Lung (tissue), 12 donors: ENCODE measurements around the gene HOXA5. TPM values are rescaled to one million over a fixed set of nuclear protein-coding genes. Genes with fewer than 3 reads are reported as not detected.

Experiments used
- ATAC-seq: fragments of 200-7000 bp; cut with Tn5 transposase; one replicate; pipeline ENCODE4 v1.9.1; 2020; ENCODE audit warnings: moderate number of reproducible peaks; ENCODE audit not compliant: insufficient read depth, low FRiP score
- DNase-seq, 3 donors: peaks; one replicate each; pipeline ENCODE4 v3.0.0-alpha.2; 2013 to 2017
- H3K27ac ChIP-seq, 2 donors: one replicate each; pipeline ENCODE4 v1.5.1; 2013; ENCODE audit warnings: mild to moderate bottlenecking in 2 of 2, moderate library complexity in 2 of 2, control low read depth in 1 of 2, inconsistent platforms in 1 of 2, low read depth in 1 of 2, low read length in 1 of 2
- H3K27me3 ChIP-seq, 3 donors: one replicate each; pipeline ENCODE4 v1.5.1; 2013; ENCODE audit warnings: low read length in 2 of 3; ENCODE audit not compliant: control insufficient read depth in 3 of 3, insufficient read depth in 3 of 3
- H3K36me3 ChIP-seq, 4 donors: one replicate each; pipeline ENCODE4 v1.5.1; 2013; ENCODE audit warnings: low read length in 4 of 4, mild to moderate bottlenecking in 1 of 4, moderate library complexity in 1 of 4; ENCODE audit not compliant: control insufficient read depth in 4 of 4, insufficient read depth in 4 of 4
- H3K4me1 ChIP-seq, 5 donors: one replicate each; pipeline ENCODE4 v1.5.1; 2013; ENCODE audit warnings: low read length in 5 of 5, mild to moderate bottlenecking in 2 of 5, moderate library complexity in 1 of 5; ENCODE audit not compliant: control insufficient read depth in 5 of 5, insufficient read depth in 5 of 5
- H3K4me3 ChIP-seq: one replicate; pipeline ENCODE4 v1.5.1; 2013; ENCODE audit warnings: mild to moderate bottlenecking, control low read depth, moderate library complexity
- H3K9ac ChIP-seq, 2 donors: one replicate each; pipeline ENCODE4 v1.5.1; 2013; ENCODE audit warnings: low read length in 2 of 2, control low read depth in 1 of 2; ENCODE audit not compliant: insufficient read depth in 1 of 2
- H3K9me3 ChIP-seq, 4 donors: one replicate each; pipeline ENCODE4 v1.5.1; 2013; ENCODE audit warnings: low read length in 3 of 4, mild to moderate bottlenecking in 1 of 4, moderate library complexity in 1 of 4; ENCODE audit not compliant: control insufficient read depth in 4 of 4, insufficient read depth in 3 of 4
- WGBS, 2 donors: extraction: QIAGEN DNeasy Blood & Tissue Kit; methylation state at CpG; one replicate each; pipeline ENCODE4 v1.1.7; 2013; 5-methylcytosine and 5-hydroxymethylcytosine counted together
- polyA plus RNA-seq, 2 donors: library from polyadenylated mRNA; stranded (reverse); fragments of 200-250 nt; gene quantifications; one replicate each; pipeline ENCODE4 v1.2.1, GENCODE V29; 2013
- total RNA-seq, 2 donors: library from RNA; depleted of rRNA in 1 of 2; stranded (reverse); fragments of >200 nt in 1 of 2; gene quantifications; one replicate each; pipeline ENCODE4 v1.2.1, GENCODE V29; 2014 to 2021
- TF ChIP-seq, protein P1 (sequence below): IDR thresholded peaks from 2 replicates; pipeline ENCODE4 v1.5.1; 2012; ENCODE audit warnings: mild to moderate bottlenecking; ENCODE audit errors: control extremely low read depth, extremely low read depth
- donor health status: control.
- donor health status: control.
- donor health status: Bipolar disorder and iron deficiency.
- donor health status: healthy.
- donor health status: DM: yes; HTN: yes; CAD: no.

HOXA5 gene
- total and polyA plus RNA-seq, 4 donors = 9.2 to 61.9 (median 15.2) TPM

DNA sequence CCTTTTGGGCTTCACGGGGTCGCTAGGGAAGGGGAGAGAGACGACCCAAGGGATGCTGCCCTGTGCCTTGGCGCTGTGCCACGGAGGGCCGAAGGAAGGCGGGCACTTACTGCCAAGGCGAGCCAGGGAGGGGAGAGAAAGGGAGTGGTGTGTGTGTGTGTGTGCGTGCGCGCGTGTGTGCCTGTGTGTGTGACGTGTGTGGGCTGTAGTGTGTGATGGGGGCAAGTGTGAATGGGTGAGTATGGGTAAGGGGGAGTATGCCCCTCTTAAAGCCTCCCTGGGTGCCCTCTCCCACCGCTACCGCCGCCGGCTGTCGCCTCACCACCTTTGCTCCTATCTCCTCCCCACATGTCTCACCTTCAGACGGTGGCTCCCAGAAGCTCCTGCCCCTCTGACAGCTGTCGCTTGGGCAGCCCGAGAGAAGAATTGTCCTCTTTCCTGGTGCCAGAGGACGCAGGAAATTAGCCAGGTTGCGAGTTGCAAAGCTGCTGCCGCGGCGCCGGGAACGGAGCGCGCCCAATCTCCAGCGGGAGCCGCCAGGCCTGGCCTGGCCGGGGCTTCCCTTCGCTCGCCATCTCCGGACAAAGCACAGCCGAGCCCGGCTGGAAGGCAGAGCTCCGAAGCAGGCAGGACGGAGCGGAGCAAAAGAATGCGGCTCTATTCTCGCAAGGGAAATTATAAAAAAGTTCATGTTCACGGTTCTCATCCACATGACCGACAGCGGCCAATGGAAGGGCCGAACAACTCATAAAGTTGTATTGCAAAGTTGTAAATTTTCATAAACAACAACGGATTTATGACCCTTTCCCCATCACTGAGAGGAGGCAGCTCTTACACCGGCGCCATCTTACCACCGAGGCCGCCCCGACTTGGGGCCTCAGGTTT lies 8.7 kb upstream of the HOXA5 start, which contains the start of gene HOXA3:
HOXA3 (minus strand) TSS at position 653 of the 885 bp plus-strand sequence. CDS start 41,943 bp downstream, outside the sequence.
- 5 to 16% methylated on average over 45 to 53 of the region's 53 CpGs for WGBS, 2 donors
- ATAC-seq (no peak), DNase-seq (peak; percentile 82 to 93 (median 90))
- Histone ChIP-seq H3K4me3 (peak within 1 kb of the TSS; percentile 16), H3K27ac (peak within 1 kb of the TSS in 1 of 2 donors; percentile 62), H3K4me1 (peaks cover 0 to 57% (median 8%) of the 10 kb centered on the region in 5 donors), H3K9me3 (peaks cover 0 to 2% (median 0%) of the 10 kb centered on the region in 4 donors), H3K36me3 (no peaks in the 10 kb centered on the region), H3K9ac (peak within 1 kb of the TSS; percentile 43 to 91), H3K27me3 (peaks cover 0 to 72% (median 37%) of the 10 kb centered on the region in 3 donors)
- TF ChIP-seq, protein P1, sequence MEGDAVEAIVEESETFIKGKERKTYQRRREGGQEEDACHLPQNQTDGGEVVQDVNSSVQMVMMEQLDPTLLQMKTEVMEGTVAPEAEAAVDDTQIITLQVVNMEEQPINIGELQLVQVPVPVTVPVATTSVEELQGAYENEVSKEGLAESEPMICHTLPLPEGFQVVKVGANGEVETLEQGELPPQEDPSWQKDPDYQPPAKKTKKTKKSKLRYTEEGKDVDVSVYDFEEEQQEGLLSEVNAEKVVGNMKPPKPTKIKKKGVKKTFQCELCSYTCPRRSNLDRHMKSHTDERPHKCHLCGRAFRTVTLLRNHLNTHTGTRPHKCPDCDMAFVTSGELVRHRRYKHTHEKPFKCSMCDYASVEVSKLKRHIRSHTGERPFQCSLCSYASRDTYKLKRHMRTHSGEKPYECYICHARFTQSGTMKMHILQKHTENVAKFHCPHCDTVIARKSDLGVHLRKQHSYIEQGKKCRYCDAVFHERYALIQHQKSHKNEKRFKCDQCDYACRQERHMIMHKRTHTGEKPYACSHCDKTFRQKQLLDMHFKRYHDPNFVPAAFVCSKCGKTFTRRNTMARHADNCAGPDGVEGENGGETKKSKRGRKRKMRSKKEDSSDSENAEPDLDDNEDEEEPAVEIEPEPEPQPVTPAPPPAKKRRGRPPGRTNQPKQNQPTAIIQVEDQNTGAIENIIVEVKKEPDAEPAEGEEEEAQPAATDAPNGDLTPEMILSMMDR = no peak

DNA sequence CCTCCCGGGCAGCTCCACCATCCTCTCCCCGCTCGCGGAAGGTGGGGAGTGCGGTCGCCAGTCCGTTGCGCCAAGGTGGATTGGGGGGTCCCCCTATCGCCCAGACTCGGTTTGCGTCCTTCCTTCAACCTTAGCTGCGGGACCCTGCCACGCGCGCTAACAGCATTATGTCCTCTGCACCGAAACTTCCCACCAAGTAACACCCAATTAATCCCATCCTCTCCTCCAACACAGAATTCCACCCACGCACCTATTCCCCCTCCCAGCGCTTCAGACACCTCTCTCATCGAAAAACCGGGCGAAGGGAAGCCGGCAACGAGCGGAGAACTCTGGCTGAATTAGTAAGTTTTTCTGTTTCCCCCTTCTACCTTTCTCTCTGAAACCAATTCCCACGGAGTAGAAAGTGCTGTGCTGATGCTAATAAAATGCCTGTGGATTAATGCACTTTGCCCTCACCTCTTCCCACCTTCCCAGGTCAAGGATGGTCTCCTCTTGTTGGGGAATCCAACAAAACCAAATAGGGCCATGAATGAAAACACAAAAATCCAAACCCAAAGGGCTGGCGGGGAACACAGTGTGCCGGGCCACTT lies 8.0 kb upstream of the HOXA5 start:
- H3K4me3 ChIP-seq = peak overlapping the region; percentile 16
- TF ChIP-seq, protein P1 = no peak
- H3K9me3 ChIP-seq = peaks cover 0 to 2% (median 0%) of the 10 kb centered on the region in 4 donors
- H3K9ac ChIP-seq = peak overlapping the region; percentile 43 to 91
- H3K36me3 ChIP-seq = no peaks in the 10 kb centered on the region
- peak overlapping the region in 1 of 2 donors; percentile 62 for H3K27ac ChIP-seq
- DNase-seq (peak in 1 of 3 donors; percentile 65), ATAC-seq (no peak)
- peaks cover 0 to 61% (median 8%) of the 10 kb centered on the region in 5 donors for H3K4me1 ChIP-seq
- WGBS, 2 donors = 2 to 10% methylated on average over 27 of the region's 27 CpGs
- H3K27me3 ChIP-seq = peaks cover 0 to 72% (median 38%) of the 10 kb centered on the region in 3 donors

- Histone ChIP-seq H3K9ac (peak overlapping the region in 1 of 2 donors; percentile 91), H3K36me3 (no peaks in the 10 kb centered on the region), H3K9me3 (peaks cover 0 to 3% (median 0%) of the 10 kb centered on the region in 4 donors), H3K4me3 (peak overlapping the region; percentile 28), H3K27ac (peak overlapping the region in 1 of 2 donors; percentile 62), H3K27me3 (peaks cover 0 to 73% (median 37%) of the 10 kb centered on the region in 3 donors), H3K4me1 (peaks cover 0 to 67% (median 8%) of the 10 kb centered on the region in 5 donors)
- ATAC-seq (peak; percentile 84), DNase-seq (peak; percentile 90 to 95 (median 91))
- TF ChIP-seq, protein P1 = peak; percentile 60
- WGBS, 2 donors = 1 to 2% methylated on average over 58 of the region's 58 CpGs
These were observed 7.3 kb upstream of the HOXA5 start for GRCh38 chr7:27150568-27151340.
